HL-60 (cell line): ENCODE results near the gene ALDH1L1.

ENCODE experiments used
- DNase-seq, 2 experiments: peaks; one replicate each; pipeline ENCODE4 v3.0.0-alpha.2; 2010 to 2020; ENCODE audit warnings: low read depth in 1 of 2, low spot score in 1 of 2
- H3K27ac ChIP-seq: fragments of 250-450 bp; sonication (Bioruptor Pico); replicated peaks from 2 replicates; pipeline ENCODE4 v1.5.1; 2020; ENCODE audit warnings: mild to moderate bottlenecking, moderate library complexity
- H3K27me3 ChIP-seq: fragments of 250-450 bp; sonication (Bioruptor Pico); 2 replicates; pipeline ENCODE4 v1.5.1; 2021; ENCODE audit warnings: mild to moderate bottlenecking, moderate library complexity; ENCODE audit not compliant: insufficient read depth, poor library complexity, severe bottlenecking
- H3K4me3 ChIP-seq: replicated peaks from 2 replicates; pipeline ENCODE4 v1.5.1; 2011; ENCODE audit warnings: mild to moderate bottlenecking, control low read depth, low read length; ENCODE audit not compliant: insufficient read depth
- GABPA ChIP-seq: IDR thresholded peaks from 2 replicates; pipeline ENCODE4 v1.6.1; 2012; ENCODE audit warnings: low read depth
- POLR2AphosphoS5 ChIP-seq: IDR thresholded peaks from 2 replicates; pipeline ENCODE4 v1.6.1; 2012; ENCODE audit warnings: low read depth
- SPI1 ChIP-seq: IDR thresholded peaks from 2 replicates; pipeline ENCODE4 v1.6.1; 2012; ENCODE audit warnings: low read depth, mild to moderate bottlenecking, borderline replicate concordance
- TF ChIP-seq, protein P1 (sequence below): IDR thresholded peaks from 2 replicates; pipeline ENCODE4 v1.6.1; 2012; ENCODE audit warnings: low read depth; ENCODE audit not compliant: insufficient replicate concordance
- TF ChIP-seq, protein P2 (sequence below): IDR thresholded peaks from one replicate; pipeline ENCODE4 v1.5.1; 2011; ENCODE audit warnings: low read length, control low read depth, inconsistent platforms; ENCODE audit not compliant: insufficient read depth

Gene ALDH1L1

DNA sequence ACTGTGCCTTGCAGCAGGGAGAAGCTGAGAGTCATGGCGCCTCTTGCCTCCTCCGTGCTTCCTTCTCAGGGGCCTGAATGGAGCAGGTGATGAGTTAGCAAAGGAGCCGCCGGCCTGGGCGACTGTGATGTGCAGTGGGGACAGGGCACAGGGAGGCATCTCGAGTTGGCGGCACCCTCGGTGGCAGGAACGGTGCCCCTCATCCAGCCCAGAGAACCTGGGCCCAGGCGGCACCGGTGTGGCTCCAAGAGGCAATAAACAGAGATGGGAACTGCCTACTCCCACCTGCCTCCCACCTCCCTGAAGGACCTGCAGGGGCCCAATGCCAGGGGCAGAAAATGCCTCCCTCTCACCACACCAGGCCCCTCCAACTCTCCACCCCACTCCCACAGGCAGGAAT lies 102.6 kb downstream of the ALDH1L1 start:
- no peak overlapping the region for H3K27ac ChIP-seq

GRCh38 chr3:126076140-126076539 lies 104.2 kb downstream of the ALDH1L1 start:
- Histone ChIP-seq H3K27ac (no peak overlapping the region), H3K27me3 (no peaks in the 10 kb centered on the region), H3K4me3 (no peak overlapping the region)
- TF ChIP-seq, protein P1, sequence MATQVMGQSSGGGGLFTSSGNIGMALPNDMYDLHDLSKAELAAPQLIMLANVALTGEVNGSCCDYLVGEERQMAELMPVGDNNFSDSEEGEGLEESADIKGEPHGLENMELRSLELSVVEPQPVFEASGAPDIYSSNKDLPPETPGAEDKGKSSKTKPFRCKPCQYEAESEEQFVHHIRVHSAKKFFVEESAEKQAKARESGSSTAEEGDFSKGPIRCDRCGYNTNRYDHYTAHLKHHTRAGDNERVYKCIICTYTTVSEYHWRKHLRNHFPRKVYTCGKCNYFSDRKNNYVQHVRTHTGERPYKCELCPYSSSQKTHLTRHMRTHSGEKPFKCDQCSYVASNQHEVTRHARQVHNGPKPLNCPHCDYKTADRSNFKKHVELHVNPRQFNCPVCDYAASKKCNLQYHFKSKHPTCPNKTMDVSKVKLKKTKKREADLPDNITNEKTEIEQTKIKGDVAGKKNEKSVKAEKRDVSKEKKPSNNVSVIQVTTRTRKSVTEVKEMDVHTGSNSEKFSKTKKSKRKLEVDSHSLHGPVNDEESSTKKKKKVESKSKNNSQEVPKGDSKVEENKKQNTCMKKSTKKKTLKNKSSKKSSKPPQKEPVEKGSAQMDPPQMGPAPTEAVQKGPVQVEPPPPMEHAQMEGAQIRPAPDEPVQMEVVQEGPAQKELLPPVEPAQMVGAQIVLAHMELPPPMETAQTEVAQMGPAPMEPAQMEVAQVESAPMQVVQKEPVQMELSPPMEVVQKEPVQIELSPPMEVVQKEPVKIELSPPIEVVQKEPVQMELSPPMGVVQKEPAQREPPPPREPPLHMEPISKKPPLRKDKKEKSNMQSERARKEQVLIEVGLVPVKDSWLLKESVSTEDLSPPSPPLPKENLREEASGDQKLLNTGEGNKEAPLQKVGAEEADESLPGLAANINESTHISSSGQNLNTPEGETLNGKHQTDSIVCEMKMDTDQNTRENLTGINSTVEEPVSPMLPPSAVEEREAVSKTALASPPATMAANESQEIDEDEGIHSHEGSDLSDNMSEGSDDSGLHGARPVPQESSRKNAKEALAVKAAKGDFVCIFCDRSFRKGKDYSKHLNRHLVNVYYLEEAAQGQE = no peak
- TF ChIP-seq, protein P2, sequence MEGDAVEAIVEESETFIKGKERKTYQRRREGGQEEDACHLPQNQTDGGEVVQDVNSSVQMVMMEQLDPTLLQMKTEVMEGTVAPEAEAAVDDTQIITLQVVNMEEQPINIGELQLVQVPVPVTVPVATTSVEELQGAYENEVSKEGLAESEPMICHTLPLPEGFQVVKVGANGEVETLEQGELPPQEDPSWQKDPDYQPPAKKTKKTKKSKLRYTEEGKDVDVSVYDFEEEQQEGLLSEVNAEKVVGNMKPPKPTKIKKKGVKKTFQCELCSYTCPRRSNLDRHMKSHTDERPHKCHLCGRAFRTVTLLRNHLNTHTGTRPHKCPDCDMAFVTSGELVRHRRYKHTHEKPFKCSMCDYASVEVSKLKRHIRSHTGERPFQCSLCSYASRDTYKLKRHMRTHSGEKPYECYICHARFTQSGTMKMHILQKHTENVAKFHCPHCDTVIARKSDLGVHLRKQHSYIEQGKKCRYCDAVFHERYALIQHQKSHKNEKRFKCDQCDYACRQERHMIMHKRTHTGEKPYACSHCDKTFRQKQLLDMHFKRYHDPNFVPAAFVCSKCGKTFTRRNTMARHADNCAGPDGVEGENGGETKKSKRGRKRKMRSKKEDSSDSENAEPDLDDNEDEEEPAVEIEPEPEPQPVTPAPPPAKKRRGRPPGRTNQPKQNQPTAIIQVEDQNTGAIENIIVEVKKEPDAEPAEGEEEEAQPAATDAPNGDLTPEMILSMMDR = no peak
- no peak for TF ChIP-seq GABPA
- no peak for TF ChIP-seq POLR2AphosphoS5
- TF ChIP-seq SPI1 = no peak
- no peak for DNase-seq

More for the DNA sequence above, 102.6 kb downstream of the ALDH1L1 start:
- no peak for TF ChIP-seq SPI1
- no peak for TF ChIP-seq POLR2AphosphoS5
- TF ChIP-seq, protein P2 = no peak
- no peak for TF ChIP-seq GABPA
- TF ChIP-seq, protein P1 = no peak
- Histone ChIP-seq H3K27me3 (no peaks in the 10 kb centered on the region), H3K4me3 (no peak overlapping the region)
- DNase-seq = no peak

DNA sequence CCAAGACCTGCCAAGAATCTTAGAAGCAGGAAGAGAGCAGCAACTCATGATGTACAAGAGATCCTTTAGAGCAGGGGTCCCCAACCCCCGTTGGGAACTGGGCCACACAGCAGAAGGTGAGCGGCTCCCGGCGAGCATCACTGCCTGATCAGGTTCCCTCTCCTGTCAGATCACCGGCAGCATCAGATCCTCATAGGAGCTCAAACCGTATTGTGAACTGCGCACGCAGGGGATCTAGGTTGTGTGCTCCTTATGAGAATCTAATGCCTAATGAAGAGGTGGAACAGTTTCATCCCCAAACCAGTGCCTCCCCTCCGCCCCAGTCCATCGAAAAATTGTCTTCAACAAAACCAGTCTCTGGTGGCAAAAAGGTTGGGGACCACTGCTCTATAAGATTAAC lies 110.2 kb downstream of the ALDH1L1 start:
- Histone ChIP-seq H3K4me3 (no peak overlapping the region), H3K27me3 (no peaks in the 10 kb centered on the region), H3K27ac (no peak overlapping the region)
- TF ChIP-seq GABPA (no peak), SPI1 (no peak), POLR2AphosphoS5 (no peak)
- TF ChIP-seq, protein P1 = no peak
- TF ChIP-seq, protein P2 = no peak
- no peak for DNase-seq
